ENCODE results near the gene DGAT2. TPM values are rescaled to one million over a fixed set of nuclear protein-coding genes. Genes with fewer than 3 reads are reported as not detected.

Gene DGAT2
- total and polyA plus RNA-seq, 5 donors: 5.7 to 23.4 (median 12.2) TPM

DNA sequence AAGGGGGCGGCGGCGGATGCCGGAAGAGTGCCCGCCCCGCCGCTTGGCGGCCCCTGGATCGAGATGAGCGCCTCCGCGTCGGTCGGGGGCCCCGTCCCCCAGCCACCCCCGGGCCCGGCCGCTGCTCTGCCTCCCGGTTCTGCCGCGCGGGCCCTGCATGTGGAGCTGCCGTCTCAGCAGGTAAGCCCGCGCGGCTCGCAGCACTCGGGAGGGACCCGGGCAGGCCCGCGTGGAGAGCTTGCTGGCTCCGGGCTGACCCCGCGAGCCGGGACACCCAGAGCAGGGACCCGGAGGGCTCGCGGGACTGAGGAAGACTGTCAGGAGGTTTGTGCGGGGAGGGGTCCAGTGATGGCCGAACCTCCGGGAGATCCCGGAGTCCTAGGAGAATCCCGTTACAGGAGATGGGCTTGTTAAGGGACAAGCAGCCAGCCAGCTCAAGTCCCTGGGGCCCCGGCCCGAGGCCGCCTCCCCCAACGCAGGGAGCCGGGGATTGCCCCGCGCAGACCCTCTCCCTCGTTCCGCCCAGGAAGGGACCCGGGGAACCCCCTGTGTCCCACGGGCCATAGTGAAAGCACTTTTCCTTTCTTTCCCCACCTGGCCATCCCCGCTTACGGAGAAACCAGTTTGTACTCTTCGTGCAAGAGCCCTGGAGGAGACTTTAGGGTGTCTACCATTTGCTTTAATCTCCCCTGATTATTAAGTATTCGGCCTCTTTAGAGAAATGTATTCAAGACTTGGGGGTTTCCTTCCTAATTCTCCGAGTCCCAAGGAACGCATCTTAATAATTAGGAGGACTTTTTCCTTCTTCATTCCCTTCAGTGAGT is 47.0 kb downstream of the DGAT2 start:
- peak overlapping the region; percentile 93 for H3K27ac ChIP-seq (ENCODE audit: low read length)
- H3K27me3 ChIP-seq (ENCODE audit: control insufficient read depth, insufficient read depth): no peaks in the 10 kb centered on the region
- peaks cover 8% of the 10 kb centered on the region for H3K4me1 ChIP-seq (ENCODE audit: control insufficient read depth, insufficient read depth, low read length)
- H3K9me3 ChIP-seq (ENCODE audit: control insufficient read depth, low read length): no peaks in the 10 kb centered on the region
- under 1% methylated on average over 60 of the region's 60 CpGs for WGBS
- DNase-seq (peak in 1 of 3 donors; percentile 83), ATAC-seq (peak; percentile 34 to 45)
- intact Hi-C loops (cut with DNase I): no loop called here
- peak overlapping the region; percentile 67 for H3K4me3 ChIP-seq (ENCODE audit: low read length)

DNA sequence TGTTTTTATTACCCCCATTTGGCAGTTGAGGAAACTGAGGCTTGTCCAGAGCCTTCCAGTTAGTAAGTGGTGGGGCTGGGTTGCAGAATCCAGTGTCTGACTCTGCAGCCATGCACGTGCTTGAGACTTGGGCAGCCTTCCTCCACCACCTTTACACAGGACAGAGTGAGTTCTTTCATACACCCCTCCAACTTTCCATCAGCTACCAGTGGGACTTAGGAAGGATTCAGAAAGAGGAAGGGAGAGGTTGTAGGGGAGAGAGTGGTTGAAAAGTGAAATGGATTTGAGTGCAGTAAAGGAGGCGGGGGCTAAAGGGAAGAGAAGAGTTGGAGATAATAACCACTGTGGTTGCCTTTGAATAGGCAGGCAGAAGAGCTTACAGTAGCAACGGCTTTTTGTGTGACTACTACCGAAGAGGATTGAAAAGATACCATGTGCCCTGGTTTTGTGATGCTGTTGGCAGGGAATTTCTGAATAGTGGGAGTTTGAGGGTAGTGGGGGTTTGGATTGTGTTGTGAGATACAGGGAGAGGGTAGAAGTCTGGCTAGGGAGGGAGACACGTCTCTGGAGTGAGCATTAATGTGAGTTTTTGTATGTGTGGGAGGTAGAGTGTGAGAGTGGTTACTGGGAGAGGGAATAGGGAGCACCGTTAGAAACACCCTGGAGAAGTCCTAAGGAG is 48.1 kb downstream of the DGAT2 start:
- no peaks in the 10 kb centered on the region for H3K9me3 ChIP-seq (ENCODE audit: control insufficient read depth, low read length)
- DNase-seq (no peak), ATAC-seq (no peak)
- no peaks in the 10 kb centered on the region for H3K27me3 ChIP-seq (ENCODE audit: control insufficient read depth, insufficient read depth)
- no peak overlapping the region for H3K27ac ChIP-seq (ENCODE audit: low read length)
- peaks cover 10% of the 10 kb centered on the region for H3K4me1 ChIP-seq (ENCODE audit: control insufficient read depth, insufficient read depth, low read length)
- 13% methylated on average over 6 of the region's 6 CpGs for WGBS
- intact Hi-C loops (cut with DNase I): no loop called here
- H3K4me3 ChIP-seq (ENCODE audit: low read length): peak overlapping the region; percentile 67

DNA sequence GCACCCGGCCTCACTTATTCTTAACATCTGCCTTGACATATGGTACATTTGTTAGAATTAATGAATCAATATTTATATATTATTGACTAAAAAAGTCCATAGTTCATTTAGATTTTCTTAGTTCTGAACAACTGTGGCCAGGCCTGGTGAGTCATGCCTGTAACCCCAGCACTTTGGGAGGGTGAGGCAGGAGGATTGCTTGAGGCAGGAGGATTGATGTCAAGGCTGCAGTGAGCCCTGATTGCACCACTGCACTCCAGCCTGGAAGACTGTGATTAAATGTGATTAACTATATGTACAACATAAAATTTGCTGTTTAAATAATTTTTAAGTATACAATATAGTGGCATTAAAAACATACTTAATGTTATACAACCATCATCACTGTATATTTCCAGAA is 52.1 kb downstream of the DGAT2 start:
- peaks cover 12% of the 10 kb centered on the region for H3K4me1 ChIP-seq (ENCODE audit: control insufficient read depth, insufficient read depth, low read length)
- intact Hi-C loops (cut with DNase I): no loop called here

DNA sequence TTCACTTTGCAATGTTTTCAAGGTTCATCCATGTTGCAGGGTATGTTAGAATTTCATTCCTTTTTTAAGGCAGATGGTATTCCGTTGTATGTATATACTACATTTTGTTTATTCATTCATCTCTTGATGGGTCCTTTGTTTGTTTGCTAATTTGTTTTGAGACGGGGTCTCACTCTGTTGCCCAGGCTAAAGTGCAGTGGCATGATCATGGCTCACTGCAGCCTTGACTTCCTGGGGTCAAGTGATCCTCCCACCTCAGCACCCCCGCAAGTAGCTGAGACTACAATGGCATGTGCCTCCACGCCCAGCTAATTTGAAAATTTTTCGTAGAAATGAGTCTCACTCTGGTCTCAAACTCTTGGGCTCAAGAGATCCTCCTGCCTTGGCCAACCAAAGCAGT is 52.6 kb downstream of the DGAT2 start:
- peaks cover 12% of the 10 kb centered on the region for H3K4me1 ChIP-seq (ENCODE audit: control insufficient read depth, insufficient read depth, low read length)
- 92% methylated on average over 5 of the region's 5 CpGs for WGBS
- no peak for ATAC-seq

More for the DNA sequence above, 52.1 kb downstream of the DGAT2 start:
- no peak overlapping the region for H3K4me3 ChIP-seq (ENCODE audit: low read length)
- no peaks in the 10 kb centered on the region for H3K9me3 ChIP-seq (ENCODE audit: control insufficient read depth, low read length)
- ATAC-seq (no peak), DNase-seq (no peak)
- no peak overlapping the region for H3K27ac ChIP-seq (ENCODE audit: low read length)
- H3K27me3 ChIP-seq (ENCODE audit: control insufficient read depth, insufficient read depth): no peaks in the 10 kb centered on the region
- 88% methylated on average over 1 of the region's 1 CpG for WGBS

DNA sequence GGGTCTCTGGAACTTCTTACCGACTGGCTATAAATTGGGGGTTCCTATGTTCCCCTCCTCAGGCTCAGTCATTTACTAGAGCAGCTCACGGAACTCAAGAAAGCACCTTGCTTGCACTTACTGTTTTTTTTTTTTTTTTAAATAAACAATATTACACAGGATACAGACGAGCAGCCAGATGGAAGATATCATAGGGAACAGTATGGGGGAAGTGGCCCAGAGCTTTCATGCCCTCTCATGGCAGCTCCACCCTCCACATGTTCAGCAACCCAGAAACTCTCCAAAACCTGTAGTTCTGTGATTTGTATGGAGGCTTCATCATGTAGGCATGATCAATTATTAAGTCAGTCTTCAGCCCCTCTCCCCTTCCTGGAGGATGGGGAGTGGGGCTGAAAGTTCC is 54.0 kb downstream of the DGAT2 start:
- ATAC-seq: no peak
- WGBS: 70% methylated on average over 3 of the region's 3 CpGs
- peaks cover 3% of the 10 kb centered on the region for H3K4me1 ChIP-seq (ENCODE audit: control insufficient read depth, insufficient read depth, low read length)

More for the DNA sequence above, 52.6 kb downstream of the DGAT2 start:
- intact Hi-C loops (cut with DNase I): no loop called here
- DNase-seq: no peak
- no peak overlapping the region for H3K27ac ChIP-seq (ENCODE audit: low read length)
- H3K9me3 ChIP-seq (ENCODE audit: control insufficient read depth, low read length): no peaks in the 10 kb centered on the region
- no peak overlapping the region for H3K4me3 ChIP-seq (ENCODE audit: low read length)
- H3K27me3 ChIP-seq (ENCODE audit: control insufficient read depth, insufficient read depth): no peaks in the 10 kb centered on the region

DNA sequence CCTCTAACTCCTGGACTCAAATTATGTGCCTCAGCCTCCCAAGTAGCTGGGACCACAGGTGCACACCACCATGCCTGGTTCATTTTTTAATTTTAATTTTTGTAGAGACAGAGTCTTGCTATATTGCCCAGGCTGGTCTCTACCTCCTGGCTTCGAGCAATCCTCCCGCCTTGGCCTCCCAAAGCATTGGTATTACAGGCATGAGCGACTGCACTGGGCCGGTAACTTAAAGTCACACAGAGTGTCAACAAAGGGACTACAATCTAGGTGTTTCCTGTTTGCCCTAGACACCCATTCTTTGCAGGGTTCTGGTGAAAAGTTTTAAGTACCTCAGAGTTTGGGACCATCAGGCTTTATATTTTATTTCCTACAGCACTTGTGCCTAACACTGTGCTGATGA is 54.8 kb downstream of the DGAT2 start:
- ATAC-seq (no peak), DNase-seq (no peak)
- Histone ChIP-seq H3K4me1 (ENCODE audit: control insufficient read depth, insufficient read depth, low read length) (peaks cover 3% of the 10 kb centered on the region), H3K27me3 (ENCODE audit: control insufficient read depth, insufficient read depth) (no peaks in the 10 kb centered on the region), H3K27ac (ENCODE audit: low read length) (peak overlapping the region; percentile 17), H3K9me3 (ENCODE audit: control insufficient read depth, low read length) (no peaks in the 10 kb centered on the region), H3K4me3 (ENCODE audit: low read length) (no peak overlapping the region)
- 78% methylated on average over 4 of the region's 4 CpGs for WGBS
- intact Hi-C loops (cut with DNase I): no loop called here

More for the DNA sequence above, 54.0 kb downstream of the DGAT2 start:
- H3K27ac ChIP-seq (ENCODE audit: low read length): no peak overlapping the region
- no peaks in the 10 kb centered on the region for H3K27me3 ChIP-seq (ENCODE audit: control insufficient read depth, insufficient read depth)
- no peak for DNase-seq
- H3K4me3 ChIP-seq (ENCODE audit: low read length): no peak overlapping the region
- intact Hi-C loops (cut with DNase I): no loop called here
- H3K9me3 ChIP-seq (ENCODE audit: control insufficient read depth, low read length): no peaks in the 10 kb centered on the region

DNA sequence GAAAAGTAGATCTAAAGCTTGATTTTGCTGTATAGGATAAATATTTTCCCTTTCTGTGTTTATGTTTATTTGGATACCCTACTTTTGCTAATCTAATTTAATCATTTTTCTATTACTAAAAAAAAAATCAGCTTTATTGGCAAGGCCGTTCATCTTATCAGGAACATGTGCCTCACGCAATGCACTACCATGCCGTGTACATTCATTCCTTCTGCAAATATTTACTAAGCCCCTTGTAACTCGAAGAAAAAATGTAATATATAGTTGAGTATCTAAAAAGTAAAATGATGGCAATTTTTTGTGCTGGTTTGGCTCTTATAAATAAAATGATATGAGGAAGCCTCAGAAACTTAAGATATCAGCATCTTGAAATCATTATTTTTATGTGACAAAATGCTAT is 55.4 kb downstream of the DGAT2 start:
- ATAC-seq (no peak), DNase-seq (no peak)
- 31% methylated on average over 4 of the region's 4 CpGs for WGBS
- no peak overlapping the region for H3K27ac ChIP-seq (ENCODE audit: low read length)
- H3K27me3 ChIP-seq (ENCODE audit: control insufficient read depth, insufficient read depth): no peaks in the 10 kb centered on the region
- no peak overlapping the region for H3K4me3 ChIP-seq (ENCODE audit: low read length)
- H3K4me1 ChIP-seq (ENCODE audit: control insufficient read depth, insufficient read depth, low read length): peaks cover 5% of the 10 kb centered on the region
- no peaks in the 10 kb centered on the region for H3K9me3 ChIP-seq (ENCODE audit: control insufficient read depth, low read length)
- intact Hi-C loops (cut with DNase I): no loop called here

DNA sequence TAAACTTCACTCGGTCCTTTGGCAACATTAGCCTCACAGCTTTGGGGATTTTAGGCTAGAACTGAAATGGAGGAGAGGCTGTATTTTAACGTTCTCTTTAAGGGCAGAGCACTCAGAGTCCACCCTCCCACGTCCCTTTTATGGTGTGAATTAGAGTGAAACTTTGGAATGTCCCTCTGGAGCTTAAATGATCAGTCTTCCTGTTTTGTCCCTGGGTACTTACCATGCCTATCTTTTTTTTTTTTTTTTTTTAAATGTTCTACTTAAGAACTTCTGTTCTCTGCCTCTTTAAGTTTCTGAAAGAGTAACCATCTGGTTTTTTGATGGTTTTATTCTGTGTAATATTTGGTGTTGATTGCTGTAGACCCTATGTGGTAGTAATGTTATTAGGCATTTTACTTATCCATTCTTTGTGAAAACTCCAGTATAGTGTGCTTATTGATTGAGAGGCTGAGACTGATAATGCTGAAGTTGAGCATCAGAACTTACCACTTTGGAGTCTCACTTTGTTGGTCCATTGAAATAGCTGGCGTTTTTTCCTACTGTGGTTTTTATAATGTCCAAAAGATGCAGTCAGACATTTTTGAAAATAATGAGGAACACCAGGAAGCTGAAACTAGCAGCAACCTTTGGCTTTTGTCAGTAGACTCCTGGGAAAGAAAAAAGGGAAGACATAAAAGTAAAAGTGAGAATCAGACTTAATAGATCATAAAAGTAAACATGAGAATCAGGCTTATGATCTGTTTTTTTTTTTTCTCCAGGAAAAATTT is 58.1 kb downstream of the DGAT2 start:
- H3K4me3 ChIP-seq (ENCODE audit: low read length): no peak overlapping the region
- intact Hi-C loops (cut with DNase I): no loop called here
- DNase-seq (no peak), ATAC-seq (peak; percentile 93)
- no peaks in the 10 kb centered on the region for H3K27me3 ChIP-seq (ENCODE audit: control insufficient read depth, insufficient read depth)
- 26% methylated on average over 4 of the region's 4 CpGs for WGBS
- peaks cover 4% of the 10 kb centered on the region for H3K4me1 ChIP-seq (ENCODE audit: control insufficient read depth, insufficient read depth, low read length)
- H3K27ac ChIP-seq (ENCODE audit: low read length): peak overlapping the region; percentile 47
- H3K9me3 ChIP-seq (ENCODE audit: control insufficient read depth, low read length): no peaks in the 10 kb centered on the region

DNA sequence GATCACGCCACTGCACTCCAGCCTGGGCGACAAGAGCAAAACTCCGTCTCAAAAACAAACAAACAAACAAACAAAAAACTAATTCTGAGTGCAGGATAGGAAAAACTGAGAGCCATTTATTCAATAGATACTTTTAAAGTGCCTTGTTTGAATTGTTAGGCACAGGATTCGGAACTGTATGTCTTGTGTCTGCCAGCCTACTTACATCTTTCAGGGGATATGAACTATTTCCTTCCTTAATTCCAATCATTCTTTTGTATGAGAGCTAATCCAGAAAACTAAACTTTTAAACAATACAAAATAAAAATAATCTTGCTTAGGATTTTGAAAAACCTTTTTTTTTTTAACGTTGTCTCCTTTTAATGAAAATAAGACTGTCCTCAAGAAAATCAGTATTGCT is 59.0 kb downstream of the DGAT2 start:
- Histone ChIP-seq H3K4me3 (ENCODE audit: low read length) (no peak overlapping the region), H3K9me3 (ENCODE audit: control insufficient read depth, low read length) (no peaks in the 10 kb centered on the region), H3K27ac (ENCODE audit: low read length) (no peak overlapping the region), H3K27me3 (ENCODE audit: control insufficient read depth, insufficient read depth) (no peaks in the 10 kb centered on the region), H3K4me1 (ENCODE audit: control insufficient read depth, insufficient read depth, low read length) (peaks cover 4% of the 10 kb centered on the region)
- intact Hi-C loops (cut with DNase I): no loop called here
- WGBS: 49% methylated on average over 5 of the region's 5 CpGs
- no peak for DNase-seq
- ATAC-seq: no peak

DNA sequence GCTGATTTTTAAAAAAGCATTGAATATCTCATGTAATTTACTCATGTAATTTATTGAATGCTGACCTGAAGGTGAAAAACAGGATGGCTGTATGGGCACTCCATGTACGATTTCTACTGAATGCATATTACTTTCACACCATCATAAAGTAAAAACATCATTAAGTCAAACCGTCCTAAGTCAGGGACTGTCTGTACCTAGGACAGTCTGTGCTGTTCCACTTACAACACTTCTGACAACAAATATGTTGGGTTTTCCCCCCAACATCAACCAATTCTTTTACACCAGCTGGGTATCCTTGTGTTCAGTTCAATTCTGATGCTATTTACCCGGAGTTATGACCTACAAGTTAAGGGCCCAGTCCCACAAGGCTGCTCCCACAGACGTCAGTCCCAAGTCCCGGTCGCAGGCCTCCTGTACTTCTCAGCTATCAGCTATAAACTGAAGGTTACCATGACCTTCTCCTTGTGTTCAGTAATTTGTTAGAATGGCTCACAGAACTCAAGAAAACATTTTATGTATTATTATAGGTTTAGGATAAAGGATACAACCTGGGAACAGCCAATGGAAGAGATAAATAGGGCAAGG is 63.4 kb downstream of the DGAT2 start:
- intact Hi-C loops (cut with DNase I): no loop called here
- no peak overlapping the region for H3K4me3 ChIP-seq (ENCODE audit: low read length)
- ATAC-seq (no peak), DNase-seq (no peak)
- H3K27me3 ChIP-seq (ENCODE audit: control insufficient read depth, insufficient read depth): no peaks in the 10 kb centered on the region
- peaks cover 3% of the 10 kb centered on the region for H3K4me1 ChIP-seq (ENCODE audit: control insufficient read depth, insufficient read depth, low read length)
- H3K27ac ChIP-seq (ENCODE audit: low read length): no peak overlapping the region
- no peaks in the 10 kb centered on the region for H3K9me3 ChIP-seq (ENCODE audit: control insufficient read depth, low read length)
- WGBS: 80% methylated on average over 6 of the region's 6 CpGs
